HG03442 (cell line): ENCODE data around the gene NECAB2.
A peak's percentile ranks its signal among the peaks of the same experiment; 100 is the strongest.

Experiments
- ATAC-seq: cut with Tn5 transposase; IDR thresholded peaks from one replicate; pipeline ENCODE4 v1.9.1; 2021; ENCODE audit warnings: mild to moderate bottlenecking, moderate library complexity; ENCODE audit not compliant: unreplicated experiment

The NECAB2 gene

DNA sequence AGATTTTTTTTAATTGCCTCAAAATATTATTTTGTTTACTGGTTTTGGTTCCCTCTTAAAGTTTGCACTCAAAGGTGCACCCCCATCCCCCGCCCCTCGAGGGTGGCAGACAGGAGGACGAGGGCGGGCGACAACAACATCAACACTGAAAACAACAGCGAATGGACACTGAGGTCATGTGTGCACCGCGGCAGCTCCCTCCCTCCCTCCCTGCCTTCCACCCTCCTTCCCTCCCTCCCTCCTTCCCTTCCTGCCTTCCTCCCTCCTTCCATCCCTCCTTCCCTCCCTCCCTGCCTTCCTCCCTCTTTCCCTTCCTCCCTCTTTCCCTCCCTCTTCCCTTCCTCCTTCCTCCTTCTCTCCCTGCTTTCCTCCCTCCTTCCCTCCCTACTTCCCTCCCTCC lies 16.5 kb upstream of the NECAB2 start:
- ATAC-seq: no peak

DNA sequence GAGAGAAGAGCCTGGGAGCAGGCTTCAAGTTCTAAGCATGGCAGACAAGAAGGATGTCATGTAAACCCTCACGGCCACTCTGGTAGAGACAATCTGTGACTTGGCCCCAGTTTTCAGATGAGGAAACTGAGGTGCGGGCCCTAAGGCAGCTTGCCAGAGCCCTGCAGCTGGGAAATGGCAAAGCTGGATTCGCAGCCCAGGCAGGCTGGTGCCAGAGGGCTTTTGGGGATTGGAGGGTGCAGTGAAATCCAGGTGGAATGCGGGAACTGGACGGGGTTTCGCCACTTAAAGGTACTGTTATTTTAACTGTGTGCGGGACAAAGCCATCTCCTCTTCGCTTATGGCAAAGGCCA lies 15.5 kb upstream of the NECAB2 start:
- no peak for ATAC-seq

DNA sequence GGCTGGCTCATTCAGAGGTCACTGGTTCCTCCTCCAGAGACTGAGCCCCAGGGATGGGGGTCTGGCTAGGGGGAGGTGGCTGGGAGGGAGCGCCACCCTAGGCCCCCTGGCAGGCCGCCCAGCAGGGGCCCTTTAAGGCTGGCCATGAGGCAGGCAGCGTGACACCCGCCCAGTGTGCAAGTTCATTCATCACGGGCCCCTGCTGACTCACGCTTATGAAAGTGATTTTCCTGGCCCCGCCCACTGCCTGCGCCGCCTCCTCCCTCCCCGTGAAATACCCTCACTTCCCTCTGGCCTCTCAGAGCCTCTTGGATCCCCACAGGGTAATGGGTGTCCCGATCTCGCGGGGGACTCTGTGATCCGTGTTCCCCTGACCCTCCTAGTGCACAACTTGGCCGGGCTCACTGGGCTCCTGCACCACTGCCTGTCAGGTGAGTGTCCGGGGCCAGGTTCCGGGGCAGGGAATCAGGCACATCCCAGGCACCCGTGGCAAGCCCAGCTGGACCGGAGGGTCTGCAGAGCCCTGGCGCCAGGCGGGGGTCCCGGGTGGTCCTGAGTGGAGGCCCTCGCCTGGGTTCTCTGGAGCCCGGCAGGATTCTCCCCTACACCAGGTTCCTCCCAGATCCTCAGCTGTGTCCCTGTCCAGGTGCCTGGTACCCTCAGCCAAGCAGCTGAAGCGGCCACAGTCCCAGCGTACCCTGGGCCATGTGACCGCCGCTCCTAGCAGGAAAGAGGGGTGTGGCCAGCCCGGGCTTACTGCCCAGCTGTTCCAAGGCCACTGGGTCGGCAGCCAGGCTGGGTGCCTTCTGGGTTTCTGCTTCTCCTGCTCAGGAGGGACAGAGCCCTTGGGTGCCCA lies 14.9 kb upstream of the NECAB2 start, which contains the start of gene OSGIN1:
OSGIN1 (plus strand) TSS at position 301 of the 856 bp plus-strand sequence. CDS start 4,432 bp downstream, outside the sequence.
- peak; percentile 86 for ATAC-seq

DNA sequence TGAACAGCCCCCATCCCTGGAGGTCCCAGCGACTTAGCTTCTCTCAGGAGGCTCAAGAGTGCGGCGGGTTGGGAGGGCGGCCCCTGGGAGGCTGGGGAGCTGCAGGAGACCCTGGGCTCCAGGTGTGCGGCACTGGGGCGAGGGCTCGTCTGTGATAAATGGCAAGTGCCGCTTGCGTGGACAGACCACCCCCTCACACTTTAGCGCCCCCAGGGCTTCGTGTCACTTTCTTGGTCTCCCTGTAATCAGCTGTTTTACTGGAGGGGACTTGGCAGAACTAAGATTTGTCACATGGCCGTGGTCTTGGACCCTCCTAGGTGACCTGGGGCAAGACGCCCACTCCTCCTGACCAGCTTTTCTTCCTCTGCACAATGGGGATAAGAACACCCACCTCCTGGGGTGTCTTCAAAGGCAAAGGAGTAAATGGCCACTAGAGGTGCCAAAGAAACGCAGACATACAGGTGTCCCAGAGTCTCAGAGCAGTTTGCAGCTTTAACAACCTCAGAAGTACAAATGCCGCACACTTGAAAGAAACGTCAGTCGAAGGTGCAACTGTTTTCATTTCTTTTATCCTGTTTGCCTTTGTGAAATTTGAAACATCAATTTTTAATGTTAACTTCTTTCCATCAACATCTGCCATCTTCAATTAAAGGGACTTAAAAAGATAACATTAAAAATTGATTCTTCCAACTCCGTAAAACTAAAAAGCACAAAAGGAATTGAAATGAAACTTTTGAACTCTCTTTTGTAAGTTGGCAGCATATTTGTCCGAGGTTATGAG lies 14.1 kb upstream of the NECAB2 start:
- ATAC-seq: no peak

DNA sequence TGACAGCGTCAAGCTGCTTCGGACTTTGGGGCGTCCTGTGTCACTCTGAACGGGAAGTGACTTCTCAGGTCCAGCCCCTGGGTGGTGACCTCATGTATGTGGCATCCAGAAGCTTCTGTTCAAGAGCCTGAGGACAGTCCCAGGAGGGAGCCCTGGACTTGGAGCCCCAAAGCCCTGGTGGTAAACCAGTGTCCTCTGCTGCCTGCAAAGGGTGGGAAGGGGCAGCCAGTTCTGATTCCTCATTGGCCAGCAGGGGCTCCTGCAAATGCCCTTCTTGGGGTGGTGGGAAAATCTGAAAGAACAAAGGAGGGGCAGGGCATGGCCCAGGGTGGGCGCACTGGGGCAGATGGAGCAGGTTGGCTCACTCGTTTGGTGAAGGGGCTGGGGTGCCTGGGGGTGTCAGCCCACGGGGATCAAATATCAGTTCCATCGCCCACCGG lies 13.4 kb upstream of the NECAB2 start:
- no peak for ATAC-seq

DNA sequence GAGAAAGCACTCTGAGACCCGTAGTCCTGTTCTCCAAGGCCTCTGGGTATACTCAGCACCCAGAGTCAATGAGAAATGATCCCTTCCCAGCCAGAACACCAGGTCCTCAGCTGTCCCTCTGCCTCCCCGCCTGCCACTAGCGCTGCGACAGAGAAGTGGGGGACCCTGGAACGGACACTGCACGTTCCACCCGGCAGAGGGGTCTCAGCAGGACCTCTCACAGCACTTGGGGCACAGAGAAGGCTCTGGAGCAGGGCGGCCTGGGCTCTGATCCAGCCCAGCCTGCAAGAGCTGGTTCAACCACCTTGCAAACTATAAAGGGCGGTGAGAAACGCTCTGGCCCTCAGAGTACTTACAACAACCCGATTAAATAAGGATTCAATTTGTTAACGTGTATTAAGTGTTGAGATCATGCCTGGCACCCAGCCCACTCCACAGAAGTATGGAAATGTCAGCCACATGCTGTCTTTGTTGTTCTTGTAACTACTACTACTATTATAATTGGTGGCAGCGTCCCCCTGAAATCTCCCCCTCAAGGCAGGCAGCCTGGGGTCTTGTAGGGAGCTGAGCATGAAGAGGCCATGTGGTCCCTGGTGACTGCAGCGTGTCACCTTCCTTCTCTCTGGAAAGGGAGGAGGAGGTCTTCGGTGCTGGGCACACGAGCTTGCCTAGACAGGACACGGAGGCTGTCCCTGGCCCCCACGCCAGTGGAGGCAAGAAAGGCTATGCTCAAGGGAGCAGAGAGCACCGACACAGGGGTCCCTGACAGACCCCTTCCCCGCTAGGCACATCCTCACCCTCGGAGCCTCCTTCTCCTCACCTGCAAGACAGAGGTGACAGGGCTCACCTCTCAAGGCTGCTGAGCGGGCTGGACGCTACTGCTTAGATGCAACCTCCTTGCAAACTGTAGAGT lies 12.6 kb upstream of the NECAB2 start:
- ATAC-seq: no peak

DNA sequence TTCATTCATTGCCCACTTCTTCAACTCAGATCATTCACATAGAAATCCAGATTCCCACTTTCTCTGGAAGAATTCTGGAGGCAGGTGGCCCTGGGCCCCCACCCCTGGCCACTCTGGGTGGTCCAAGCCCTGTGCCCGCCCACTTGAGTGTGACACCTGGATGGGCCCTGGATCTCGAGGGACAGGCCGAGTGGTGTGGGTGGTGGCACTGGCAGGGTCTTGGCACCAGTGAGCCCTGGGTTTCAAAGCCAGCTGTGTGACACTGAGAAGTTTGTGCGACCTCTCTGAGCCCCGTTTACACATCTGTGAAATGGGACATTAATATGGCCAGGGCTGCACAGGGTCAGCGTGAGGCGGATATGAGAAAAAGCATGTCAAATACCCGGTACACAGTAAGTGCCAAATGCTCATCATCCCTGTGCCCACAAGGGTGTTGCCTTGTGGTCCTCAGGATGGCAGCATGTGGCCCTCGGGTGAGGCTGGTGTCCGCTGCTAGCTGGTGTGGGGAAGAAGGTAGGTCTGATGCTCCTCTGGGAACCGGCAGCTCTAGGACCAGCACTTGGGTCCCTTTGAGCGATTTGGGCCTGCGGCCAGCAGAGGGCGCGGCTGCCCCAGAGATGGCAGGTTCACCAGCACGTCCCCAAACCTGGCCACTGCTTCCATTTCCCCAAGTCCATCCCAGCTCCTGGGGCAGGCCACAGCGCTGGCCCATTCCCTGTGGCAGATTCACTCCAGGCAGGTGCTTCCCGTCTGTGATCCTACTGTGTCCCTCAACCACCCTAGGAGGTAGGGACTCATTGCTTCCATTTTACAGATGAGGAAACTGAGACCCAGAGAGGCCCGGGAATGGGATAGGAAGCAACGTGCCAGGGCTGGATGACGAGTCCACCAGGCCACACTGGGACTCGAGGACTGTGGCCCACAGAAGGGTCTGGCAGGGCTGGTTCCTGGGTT lies 11.4 kb upstream of the NECAB2 start:
- ATAC-seq: no peak

DNA sequence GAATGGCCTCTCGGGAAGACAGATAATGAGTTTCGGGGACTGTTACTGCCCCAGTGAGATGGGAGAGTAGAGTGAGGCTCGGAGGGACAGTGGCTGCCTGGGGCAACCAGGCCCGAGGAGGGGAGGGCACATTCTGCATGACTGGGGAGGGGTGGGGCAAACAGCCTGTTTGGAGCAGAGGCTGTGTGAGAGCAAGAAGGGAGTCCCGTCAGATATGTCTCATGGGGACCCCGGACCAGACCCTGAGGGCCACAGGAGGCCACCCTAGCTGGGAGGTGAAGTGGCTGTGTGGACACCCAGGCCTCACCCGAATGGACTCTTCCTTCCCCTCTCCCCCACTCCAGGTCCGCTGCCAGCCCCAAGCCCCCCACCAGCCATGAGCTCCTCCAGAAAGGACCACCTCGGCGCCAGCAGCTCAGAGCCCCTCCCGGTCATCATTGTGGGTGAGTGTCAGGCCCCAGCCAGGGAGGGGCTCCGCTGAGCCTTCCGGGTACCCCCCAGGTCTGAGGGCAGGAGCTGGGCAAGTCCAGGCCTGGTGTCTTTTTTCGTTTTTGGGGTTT lies 10.7 kb upstream of the NECAB2 start:
- ATAC-seq: no peak

DNA sequence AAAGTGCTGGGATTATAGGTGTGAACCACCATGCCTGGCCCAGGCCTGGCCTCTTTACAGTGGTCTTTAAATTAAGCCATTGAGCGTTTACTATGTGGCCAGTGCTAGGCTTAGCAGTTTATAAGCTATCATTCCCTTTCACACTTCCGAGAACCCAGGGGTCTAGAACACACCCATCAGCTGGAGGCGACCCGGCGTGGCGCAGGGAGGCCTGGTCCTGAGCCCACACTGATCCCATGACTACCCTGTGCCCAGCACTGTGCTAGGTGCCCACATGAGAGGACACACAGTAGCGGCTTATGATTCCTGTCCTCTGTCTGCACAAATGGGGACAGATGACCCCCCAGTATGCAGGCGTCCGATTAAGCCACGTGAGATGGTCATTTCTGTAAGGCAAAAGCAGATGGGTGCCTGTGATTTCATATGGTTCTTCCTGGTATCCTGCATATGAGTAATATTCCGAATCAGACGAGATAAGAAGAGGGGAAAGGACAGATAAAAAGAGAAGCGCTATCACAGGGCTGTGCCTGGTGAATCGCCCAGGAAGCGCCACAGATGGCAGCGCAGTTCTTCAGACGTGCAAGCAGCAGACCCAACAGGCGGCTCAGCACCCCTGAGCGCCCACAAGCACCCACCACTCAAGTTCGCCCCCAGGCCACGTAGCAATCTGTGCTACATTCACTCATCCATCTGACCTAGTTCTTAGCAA lies 9.8 kb upstream of the NECAB2 start:
- no peak for ATAC-seq

DNA sequence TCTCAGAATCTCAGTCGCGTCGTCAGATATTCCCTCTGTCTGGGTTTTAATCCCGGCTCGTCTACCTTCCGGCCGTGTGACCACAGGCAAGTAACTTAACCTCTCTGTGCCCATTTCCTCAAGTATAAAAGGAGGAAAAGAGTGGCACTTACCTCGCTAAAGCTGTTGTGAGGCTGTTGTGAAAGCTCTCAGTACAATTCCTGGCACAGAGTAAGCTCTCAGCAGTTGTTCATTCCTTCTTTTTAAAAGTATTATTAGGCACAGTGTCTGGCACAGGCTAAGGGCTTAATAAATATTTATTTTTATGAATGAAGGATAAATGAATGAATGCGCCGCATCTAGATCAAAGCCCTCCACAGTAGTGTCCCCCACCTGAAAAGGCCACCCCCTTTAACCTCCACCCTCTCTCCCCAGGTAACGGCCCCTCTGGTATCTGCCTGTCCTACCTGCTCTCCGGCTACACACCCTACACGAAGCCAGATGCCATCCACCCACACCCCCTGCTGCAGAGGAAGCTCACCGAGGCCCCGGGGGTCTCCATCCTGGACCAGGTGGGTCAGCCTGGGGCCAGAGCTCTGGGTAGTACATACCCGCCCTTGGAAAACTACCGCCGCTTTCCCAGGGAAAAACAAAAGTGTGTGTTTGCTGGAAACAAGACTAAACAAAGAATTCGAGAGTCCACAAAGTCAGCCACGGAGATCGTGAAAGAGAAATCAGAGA lies 9.0 kb upstream of the NECAB2 start:
- no peak for ATAC-seq

DNA sequence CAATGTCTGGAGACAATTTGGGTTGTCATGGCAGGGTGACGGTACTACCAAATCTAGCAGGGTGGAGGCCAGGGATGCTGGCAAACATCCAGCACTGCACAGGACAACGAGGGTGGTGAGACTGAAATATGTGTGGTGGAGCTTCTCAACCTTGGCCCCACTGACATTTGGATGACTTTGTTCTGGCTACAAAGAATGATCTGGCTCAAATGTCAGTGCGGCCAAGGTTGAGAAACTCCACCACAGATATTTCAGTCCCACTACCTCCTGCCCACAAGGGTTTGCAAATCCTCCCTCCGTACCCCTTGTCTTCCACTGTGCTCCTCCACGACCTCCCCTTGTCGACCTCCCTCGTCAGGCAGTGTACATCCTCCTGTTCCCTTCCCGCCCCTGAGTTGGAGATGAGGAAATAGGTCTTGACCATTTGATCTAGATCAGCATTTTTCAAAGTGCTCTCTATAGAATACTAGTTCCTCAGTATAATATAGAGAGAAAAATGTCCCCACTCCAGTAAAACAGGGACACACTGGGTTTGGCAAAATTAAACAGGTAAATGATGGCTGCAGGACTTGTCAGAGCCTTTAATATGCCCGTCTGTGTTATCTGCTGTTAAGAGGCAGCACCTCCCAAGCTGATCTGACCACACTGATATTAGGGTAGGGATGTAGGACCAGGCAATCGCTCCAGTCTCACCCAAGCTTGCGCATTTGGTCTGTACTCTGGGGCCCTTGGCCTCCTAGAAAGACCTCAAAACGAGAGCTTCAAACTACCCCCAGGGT lies 8.2 kb upstream of the NECAB2 start:
- no peak for ATAC-seq

DNA sequence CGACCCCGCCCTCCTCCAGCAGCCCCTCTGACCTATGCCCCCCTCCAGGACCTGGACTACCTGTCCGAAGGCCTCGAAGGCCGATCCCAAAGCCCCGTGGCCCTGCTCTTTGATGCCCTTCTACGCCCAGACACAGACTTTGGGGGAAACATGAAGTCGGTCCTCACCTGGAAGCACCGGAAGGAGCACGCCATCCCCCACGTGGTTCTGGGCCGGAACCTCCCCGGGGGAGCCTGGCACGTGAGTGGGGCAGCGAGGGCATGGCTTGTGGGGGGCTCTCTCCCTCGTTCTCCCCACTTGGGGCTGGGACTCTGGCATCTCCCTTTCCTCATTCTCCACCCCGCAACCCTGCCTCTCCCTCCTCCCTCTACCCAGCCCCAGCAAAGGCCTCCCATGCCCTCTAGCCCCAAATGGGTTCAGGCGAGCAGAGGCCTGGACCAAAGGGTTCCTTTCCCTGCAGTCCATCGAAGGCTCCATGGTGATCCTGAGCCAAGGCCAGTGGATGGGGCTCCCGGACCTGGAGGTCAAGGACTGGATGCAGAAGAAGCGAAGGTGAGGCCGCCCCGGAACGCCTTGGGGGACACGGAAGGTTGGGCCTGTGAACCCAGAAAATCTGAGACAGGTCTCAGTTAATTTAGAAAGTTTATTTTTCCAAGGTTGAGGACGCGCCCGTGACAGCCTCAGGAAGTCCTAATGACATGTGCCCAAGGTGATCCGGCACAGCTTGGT lies 7.4 kb upstream of the NECAB2 start:
- ATAC-seq: no peak

DNA sequence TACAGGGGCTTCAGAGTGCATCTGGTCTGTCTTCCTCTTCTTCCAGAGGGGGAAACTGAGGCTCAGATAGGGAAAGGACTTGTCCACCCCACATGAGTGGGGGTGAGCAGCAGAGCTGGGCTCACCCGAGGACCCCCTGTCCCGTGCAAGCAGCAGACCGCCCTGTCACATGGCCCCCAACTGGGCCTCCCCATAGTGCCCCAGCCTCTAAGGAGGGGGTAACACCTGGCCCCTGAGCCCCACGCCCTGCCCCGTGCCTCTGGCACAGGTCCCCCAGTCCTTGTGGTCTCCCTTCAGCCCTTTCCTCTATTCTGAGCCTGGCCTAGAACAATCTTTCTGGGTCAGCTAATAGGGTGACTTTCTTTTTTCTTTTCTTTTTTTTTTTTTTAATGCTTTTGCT lies 6.5 kb upstream of the NECAB2 start:
- no peak for ATAC-seq

DNA sequence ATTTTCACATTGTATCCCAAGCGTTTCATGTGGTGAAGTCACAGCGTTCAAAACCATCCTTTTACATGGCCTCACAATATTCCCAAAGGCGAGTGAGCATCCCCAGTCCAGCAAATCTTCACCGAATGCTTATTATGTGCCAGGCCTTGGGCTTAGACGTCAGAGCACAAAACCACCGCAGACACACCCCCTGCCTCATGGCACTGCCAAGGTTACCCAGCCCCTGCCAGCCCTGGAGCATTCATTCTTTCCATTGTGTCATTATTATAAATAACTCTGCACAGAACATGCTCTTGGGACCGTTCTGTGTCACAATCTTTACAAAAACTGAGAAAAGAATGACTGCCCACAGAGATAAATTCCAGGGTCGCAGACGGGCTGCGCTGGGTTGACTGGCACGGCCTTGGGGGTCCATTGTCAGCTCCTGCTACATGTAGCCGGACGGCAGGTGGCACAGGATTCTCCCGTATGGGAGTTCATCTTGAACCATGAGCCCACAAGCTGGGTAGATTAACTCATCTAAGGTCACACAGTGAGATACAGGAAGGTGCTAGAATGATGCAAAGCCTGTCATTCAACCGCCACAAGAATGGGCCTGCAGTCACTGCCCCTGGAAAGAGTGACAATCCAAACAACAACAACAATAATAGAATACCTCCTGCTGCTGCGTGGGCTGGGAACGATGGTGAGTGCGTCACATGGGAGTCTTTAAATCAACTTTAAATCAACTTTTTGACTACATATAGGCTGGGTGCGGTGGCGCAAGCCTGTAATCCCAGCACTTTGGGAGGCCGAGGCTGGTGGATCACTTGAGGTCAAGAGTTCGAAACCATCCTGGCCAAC lies 4.5 kb upstream of the NECAB2 start:
- no peak for ATAC-seq

DNA sequence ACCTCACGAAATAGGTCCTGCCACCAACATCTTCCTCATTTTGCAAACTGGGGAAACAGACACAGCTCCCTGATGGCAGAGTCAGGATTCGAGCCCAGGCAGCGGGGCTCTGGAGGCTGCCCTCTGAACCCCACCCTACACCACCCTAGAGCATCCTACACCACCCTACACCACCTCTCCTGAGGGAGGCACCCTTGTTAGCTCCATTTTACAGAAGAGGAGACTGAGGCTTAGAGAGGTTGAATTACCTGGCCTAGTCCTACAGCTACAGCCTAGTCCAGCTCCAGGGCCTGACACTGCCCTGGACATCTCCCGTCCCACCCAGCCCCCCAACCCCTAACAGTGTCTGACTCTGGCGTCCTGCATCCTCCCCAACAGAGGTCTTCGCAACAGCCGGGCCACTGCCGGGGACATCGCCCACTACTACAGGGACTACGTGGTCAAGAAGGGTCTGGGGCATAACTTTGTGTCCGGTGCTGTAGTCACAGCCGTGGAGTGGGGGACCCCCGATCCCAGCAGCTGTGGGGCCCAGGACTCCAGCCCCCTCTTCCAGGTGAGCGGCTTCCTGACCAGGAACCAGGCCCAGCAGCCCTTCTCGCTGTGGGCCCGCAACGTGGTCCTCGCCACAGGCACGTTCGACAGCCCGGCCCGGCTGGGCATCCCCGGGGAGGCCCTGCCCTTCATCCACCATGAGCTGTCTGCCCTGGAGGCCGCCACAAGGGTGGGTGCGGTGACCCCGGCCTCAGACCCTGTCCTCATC lies 3.2 kb upstream of the NECAB2 start:
- ATAC-seq: no peak
